Fibroblast of peridontal ligament (primary cell): ENCODE measurements around the gene TRIM41.
"Not testable (repeated sequence)": the region's sequence is repeated elsewhere in the genome, so short reads cannot be mapped to it uniquely, and the experiment has no call there.

Experiments used
- DNase-seq: peaks from one replicate; pipeline ENCODE4 v3.0.0-alpha.2; 2010; ENCODE audit errors: extremely low read depth

The TRIM41 gene

GRCh38 chr5:181192337-181193046, 30.6 kb upstream of the TRIM41 start:
- no peak for DNase-seq

DNA sequence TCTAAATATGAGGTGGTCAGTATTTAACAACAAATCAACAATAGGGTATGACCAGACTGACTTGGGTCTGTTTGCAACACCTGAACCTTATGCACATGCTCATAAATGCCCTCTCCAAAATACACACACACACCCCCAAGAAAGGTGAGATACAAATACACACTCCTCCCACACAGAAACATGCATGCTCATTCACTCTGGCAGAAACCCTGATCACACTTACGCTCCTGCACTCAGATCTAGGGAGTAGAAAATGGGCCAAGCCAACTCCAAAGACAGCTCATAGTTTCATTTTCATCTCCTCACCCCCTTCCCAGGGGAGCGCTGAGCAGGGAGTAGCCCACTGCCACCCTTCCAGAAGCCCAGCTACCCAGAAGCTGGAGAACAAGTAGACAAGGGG, 29.4 kb upstream of the TRIM41 start:
- DNase-seq = no peak

DNA sequence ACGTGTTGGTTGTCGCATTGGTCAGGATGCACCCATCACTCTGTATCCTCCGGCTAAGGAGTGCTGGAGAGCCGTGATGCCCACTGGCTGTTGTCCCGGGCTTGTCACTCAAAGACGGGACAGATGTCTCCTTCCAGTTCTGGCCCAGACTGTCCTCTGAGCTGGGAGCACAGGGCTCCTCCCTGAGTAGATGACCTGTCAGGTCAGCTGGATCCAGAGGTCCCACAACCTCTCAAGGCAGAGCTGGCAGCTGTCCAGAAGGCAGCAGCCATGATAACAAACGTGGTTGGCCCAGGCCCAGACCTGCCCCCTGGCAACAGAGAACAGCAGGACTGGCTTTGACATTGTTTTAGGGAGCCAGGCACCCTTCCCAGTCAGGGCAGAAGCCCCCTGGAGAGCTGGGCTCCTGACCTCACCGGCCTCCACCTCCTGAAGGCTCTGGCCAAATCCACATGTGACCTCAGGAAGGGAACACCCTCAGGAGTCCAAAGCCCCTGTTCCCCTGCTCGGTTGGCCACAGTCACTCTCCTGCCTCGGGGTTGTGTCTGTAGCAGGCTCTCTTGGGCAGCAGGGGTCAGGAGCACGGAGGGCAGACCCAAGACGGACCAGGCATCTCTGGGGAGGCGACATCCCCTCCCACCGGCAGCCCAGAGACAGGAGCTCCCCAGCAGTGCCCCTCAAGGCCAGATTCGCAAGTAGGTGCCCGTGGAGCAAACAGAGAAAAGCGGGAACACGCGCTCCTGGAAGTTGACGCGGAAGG, 28.4 kb upstream of the TRIM41 start:
- DNase-seq = no peak

- no peak for DNase-seq
Measured at GRCh38 chr5:181195249-181195761, 27.8 kb upstream of the TRIM41 start.

- no peak for DNase-seq
Measured at GRCh38 chr5:181197326-181197951, 25.6 kb upstream of the TRIM41 start.

DNA sequence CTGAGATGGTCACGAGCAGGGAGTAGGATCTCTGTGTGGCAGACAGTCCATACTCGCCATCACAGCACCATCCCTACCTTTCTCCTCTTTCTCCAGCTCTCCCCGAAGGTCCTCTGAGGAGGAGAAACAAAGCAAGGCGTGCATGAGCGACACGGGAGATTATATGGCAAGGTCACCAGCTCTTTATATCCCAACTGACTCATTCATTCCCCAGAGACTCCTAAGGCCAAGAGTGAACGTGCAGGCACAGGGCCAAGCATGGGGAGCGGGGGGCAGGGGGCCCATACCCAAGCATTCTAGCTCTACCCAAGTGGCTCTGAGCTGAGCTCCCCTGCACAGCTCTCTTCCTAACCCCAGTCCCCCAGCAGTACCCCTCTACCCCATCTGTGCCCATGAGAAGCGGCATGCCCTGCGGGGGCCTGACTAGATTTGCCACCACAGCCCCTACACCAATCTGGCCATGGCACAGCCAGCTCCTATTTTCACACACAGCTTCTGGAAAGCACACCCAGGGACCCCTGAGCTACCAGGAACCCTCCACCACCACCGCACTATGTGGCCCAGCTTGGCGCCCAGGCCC, 24.9 kb upstream of the TRIM41 start:
- no peak for DNase-seq

- no peak for DNase-seq
Measured at GRCh38 chr5:181198905-181199519, 24.1 kb upstream of the TRIM41 start.

GRCh38 chr5:181199881-181200638, 23.0 kb upstream of the TRIM41 start:
- no peak for DNase-seq

GRCh38 chr5:181200816-181201215, 22.3 kb upstream of the TRIM41 start:
- no peak for DNase-seq

DNA sequence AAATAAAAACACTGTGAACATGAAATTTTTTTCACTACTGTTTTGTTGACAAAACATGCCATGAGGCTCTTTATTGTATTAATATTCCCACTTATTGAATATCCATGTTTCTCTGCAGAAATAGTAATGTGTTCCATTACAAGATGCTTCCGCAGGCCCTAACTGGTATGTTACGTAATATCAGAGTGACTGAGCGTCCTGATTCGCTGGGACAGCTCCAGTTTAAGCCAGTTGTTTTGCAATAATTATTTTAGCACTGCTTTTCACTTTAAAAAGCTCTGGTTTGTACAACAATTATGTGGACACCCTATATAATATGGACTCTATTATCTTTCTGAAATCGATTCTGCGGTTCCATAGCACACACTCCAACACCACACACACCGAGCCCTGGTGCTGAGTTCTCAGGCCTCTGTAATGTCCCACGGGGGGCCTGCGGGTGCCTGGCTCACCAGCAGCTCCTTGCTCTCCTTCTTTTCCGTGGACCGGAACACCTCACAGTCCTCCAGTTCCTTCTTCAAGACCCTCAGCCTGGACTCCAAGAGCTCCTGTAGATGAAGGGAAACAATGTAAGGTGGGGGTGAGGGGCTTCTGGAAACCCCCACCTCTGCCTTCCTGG, 19.9 kb upstream of the TRIM41 start:
- DNase-seq = no peak

DNA sequence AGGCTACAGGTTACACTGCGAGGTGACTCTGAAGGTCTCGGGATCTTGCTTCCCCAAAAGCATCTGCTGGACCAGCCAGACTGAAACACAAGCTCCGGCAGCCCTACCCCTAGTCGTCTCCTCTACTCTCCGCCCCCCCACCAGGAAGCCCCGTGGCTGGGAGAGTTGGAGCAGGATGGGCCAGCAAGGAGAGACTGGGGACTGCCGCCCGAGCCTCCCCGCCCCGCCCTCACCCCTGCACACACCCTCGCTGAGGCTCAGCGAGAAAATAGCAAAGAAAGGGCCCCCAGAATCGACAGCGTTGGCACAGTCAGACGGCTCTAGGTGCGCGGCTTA, 19.3 kb upstream of the TRIM41 start:
- no peak for DNase-seq

DNA sequence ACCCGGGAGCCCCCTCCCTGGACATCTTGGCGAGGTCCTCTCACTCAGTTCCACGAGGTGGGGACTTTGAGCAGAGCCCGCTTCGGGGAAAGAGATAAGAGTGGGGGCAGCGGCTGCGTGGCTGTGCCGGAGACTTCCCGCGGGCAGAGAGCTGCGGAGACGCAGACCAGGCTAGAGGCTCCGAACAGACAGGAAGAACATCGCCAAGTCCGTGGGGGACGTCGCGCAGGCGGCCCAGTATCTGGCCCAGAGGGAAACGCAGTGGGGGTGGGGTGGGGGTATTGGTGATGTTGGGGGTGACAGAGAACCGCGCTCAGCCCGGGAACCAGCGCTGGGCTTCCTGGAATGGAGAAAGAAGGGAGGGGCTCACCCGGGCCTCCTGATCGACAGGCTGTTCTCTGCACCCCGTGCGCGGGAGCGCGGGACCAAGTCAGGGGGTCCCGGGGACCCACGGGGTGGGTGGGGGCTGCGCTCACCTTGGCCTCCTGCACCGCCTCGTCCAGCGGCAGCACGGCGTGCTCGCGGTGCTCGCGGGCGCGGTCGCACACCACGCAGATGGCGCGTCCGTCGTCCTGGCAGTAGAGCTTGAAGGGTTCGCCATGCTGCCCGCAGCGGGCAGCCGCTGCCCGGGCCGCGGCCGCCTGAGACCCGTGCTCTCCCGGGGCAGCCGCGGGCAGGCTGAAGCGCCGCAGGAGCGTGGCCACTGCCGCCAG, 18.8 kb upstream of the TRIM41 start:
- DNase-seq = no peak

DNA sequence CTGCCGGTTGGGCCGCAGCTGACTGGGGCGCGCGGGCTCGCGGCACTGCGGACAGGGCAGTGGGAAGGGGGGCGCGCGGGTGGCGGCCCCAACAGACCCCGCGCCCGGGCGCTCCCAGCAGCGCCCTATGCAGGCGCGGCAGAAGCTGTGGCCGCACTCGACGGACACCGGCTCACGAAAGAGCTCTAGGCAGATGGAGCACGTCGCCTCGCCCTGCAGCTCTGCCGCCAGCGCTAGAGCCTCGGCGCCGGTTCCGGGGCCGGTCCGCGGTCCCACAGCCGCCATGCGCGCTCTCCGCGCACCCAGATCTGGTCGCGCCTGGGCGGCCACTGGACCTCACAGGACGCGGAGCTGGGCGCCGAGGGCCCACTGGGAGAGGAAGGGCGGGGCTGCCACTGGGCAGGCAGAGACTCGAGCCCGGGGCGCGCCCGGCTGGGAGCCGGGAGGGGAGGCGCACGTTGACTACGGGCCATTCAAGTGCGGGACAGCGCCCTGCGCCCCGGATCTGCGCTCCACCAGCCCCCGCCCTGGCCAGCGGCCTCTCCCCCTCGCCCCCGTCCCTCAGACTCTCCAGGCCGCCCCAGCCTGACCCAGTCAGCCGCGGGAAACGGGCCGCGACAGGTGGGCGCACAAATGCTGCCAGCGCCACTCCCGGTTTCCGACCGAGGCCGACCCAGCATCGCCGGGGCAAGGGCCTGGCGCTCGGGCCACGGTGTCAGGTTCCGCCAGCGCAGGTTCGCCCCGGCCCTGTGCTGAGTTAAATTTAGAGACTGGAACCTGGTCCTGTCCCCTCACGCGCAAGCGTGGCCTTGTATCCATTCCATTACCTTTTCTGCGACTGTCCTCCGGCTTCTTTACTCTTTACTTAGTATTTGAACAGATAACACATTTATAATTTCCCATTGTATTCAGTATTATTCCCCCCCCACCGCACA, 18.0 kb upstream of the TRIM41 start, which contains the start of gene TRIM7:
TRIM7 (minus strand) TSS at position 371 of the 935 bp plus-strand sequence; CDS start at position 285, 86 bp downstream.
- DNase-seq = no peak

DNA sequence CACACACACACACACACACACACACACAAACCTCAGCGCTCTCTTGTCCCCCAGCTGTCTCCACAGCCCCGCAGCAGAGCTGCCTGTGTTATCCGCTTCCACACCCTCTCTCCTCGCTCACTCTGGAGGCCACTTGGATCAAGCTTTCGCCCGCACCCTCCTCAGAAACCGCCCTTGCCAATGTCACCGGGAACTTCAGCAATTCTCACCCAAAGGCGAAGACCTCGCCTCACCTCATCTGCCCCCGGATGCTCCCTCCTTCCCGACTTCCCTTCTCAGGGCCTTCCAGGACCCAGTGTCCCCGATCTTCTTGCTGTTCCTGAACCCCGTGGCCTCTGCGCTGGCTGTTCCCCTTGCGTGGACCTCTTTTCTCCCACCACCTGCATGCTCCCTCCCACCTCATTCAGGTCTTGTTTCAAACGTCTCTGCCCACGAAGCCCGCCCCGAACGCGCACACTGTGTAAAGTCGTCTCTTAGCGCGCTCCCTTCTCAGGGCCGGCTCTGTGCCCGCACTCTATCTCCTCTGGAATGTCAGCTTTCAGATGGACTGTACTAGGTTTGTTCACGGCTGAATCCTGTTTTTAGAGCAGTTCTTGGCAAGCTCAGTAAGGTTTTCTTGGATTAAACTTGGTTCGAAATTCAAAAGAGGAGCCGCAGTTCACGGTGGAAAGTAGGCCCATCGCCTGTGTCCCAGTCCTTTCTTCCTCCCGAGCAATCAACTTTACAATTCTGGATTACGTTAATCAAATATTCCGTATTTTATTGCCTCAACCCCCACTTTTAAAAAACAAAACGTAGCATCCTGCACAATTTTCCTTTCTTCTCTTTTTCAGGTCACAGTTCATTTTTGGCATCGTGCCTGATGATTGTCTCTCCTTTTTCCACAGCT, 17.1 kb upstream of the TRIM41 start:
- DNase-seq = no peak

- peak; percentile 96 for DNase-seq
Measured at GRCh38 chr5:181207214-181207959, 15.7 kb upstream of the TRIM41 start.

- DNase-seq = no peak
Measured at GRCh38 chr5:181207960-181208253, 15.2 kb upstream of the TRIM41 start.

DNA sequence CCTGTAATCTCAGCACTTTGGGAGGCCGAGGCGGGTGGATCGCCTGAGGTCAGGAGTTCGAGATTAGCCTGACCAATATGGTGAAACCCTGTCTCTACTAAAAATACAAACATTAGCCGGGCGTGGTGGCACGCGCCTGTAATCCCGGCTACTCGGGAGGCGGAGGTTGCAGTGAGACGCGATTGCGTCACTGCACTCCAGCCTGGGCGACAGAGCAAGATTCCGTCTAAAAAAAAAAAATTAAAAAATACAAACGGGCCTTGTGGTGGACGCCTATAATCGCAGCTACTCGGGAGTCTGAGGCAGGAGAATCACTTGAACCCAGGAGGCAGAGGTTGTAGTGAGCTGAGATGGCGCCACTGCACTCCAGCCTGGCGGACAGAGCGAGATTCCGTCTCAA, 14.1 kb upstream of the TRIM41 start:
- not testable (repeated sequence) for DNase-seq
